ENCODE data around the gene MYOCOS. TPM values are rescaled to one million over a fixed set of nuclear protein-coding genes. Genes with fewer than 3 reads are reported as not detected.

Gene MYOCOS
- total RNA-seq, 2 experiments from 2014 or later, result 0.14 TPM; not detected in 1

GRCh38 chr1:171637928-171638576 is 16.0 kb downstream of the MYOCOS start:
- no peaks in the 10 kb centered on the region for H3K27me3 Mint-ChIP-seq
- H3K4me1 Mint-ChIP-seq (ENCODE audit: low read depth), result no peaks in the 10 kb centered on the region
- H3K27ac ChIP-seq (ENCODE audit: low read depth in 1 of 2, low read length in 2 of 2), result no peak overlapping the region
- H3K4me3 Mint-ChIP-seq, result no peak overlapping the region
- CTCF ChIA-PET, result no interaction called here
- no peaks in the 10 kb centered on the region for H3K9me3 Mint-ChIP-seq
- DNase-seq (no peak), ATAC-seq (ENCODE audit: poor library complexity) (no peak)
- peaks cover 0 to 6% of the 10 kb centered on the region in 2 experiments for H3K27me3 ChIP-seq (ENCODE audit: control insufficient read depth in 1 of 2, insufficient read depth in 2 of 2, low read length in 2 of 2)
- POLR2A ChIA-PET, result no interaction called here
- no peaks in the 10 kb centered on the region for H3K4me1 ChIP-seq (ENCODE audit: insufficient read depth, low read length)
- TF ChIP-seq CTCF (IDR thresholded peaks at IDR 0.05), result no peak
- no peaks in the 10 kb centered on the region for H3K36me3 Mint-ChIP-seq (ENCODE audit: low read depth)
- H3K4me3 ChIP-seq (ENCODE audit: low read length), result no peak overlapping the region
- H3K27ac Mint-ChIP-seq, result no peak overlapping the region
- no peaks in the 10 kb centered on the region for H3K36me3 ChIP-seq (ENCODE audit: insufficient read depth, low read length)
- H3K9me3 ChIP-seq (ENCODE audit: control insufficient read depth in 1 of 2, insufficient read depth in 1 of 2, low read length in 2 of 2), result no peaks in the 10 kb centered on the region
- intact Hi-C loops (cut with DNase I, micrococcal nuclease), result no loop called here

- peaks cover 6% of the 10 kb centered on the region for H3K4me1 ChIP-seq (ENCODE audit: insufficient read depth, low read length)
- ChIA-PET CTCF (interaction anchor here (0.7 kb wide), 1 partner anchor 19 kb away, joined by 3 read pairs; no protein-coding TSS in a partner anchor), POLR2A (no interaction called here)
- no peak overlapping the region for H3K27ac ChIP-seq (ENCODE audit: low read depth in 1 of 2, low read length in 2 of 2)
- no peak for DNase-seq
- H3K27me3 Mint-ChIP-seq, result no peaks in the 10 kb centered on the region
- no peaks in the 10 kb centered on the region for H3K36me3 Mint-ChIP-seq (ENCODE audit: low read depth)
- TF ChIP-seq CTCF (IDR thresholded peaks at IDR 0.05), result no peak
- no peaks in the 10 kb centered on the region for H3K9me3 ChIP-seq (ENCODE audit: control insufficient read depth in 1 of 2, insufficient read depth in 1 of 2, low read length in 2 of 2)
- H3K36me3 ChIP-seq (ENCODE audit: insufficient read depth, low read length), result no peaks in the 10 kb centered on the region
- no peak overlapping the region for H3K27ac Mint-ChIP-seq
- H3K4me3 Mint-ChIP-seq, result no peak overlapping the region
- no peak for ATAC-seq (ENCODE audit: poor library complexity)
- no peaks in the 10 kb centered on the region for H3K9me3 Mint-ChIP-seq
- no peak overlapping the region for H3K4me3 ChIP-seq (ENCODE audit: low read length)
- no peaks in the 10 kb centered on the region for H3K27me3 ChIP-seq (ENCODE audit: control insufficient read depth in 1 of 2, insufficient read depth in 2 of 2, low read length in 2 of 2)
- H3K4me1 Mint-ChIP-seq (ENCODE audit: low read depth), result peaks cover 7% of the 10 kb centered on the region
- intact Hi-C loops (cut with DNase I, micrococcal nuclease), result loop anchor here in 1 of 2 experiments (10.0 kb wide), 1 partner anchor 85 kb away; no protein-coding TSS in a partner anchor
These were observed 18.2 kb downstream of the MYOCOS start for GRCh38 chr1:171640225-171640624.

GRCh38 chr1:171641076-171641864 is 19.2 kb downstream of the MYOCOS start:
- POLR2A ChIA-PET, result no interaction called here
- Mint-ChIP-seq H3K27me3 (no peaks in the 10 kb centered on the region), H3K36me3 (ENCODE audit: low read depth) (no peaks in the 10 kb centered on the region), H3K4me1 (ENCODE audit: low read depth) (peaks cover 11% of the 10 kb centered on the region), H3K9me3 (no peaks in the 10 kb centered on the region), H3K4me3 (no peak overlapping the region), H3K27ac (no peak overlapping the region)
- H3K27me3 ChIP-seq (ENCODE audit: control insufficient read depth in 1 of 2, insufficient read depth in 2 of 2, low read length in 2 of 2), result no peaks in the 10 kb centered on the region
- CTCF ChIA-PET, result no interaction called here
- intact Hi-C loops (cut with DNase I, micrococcal nuclease), result loop anchor here in 1 of 2 experiments (10.0 kb wide), 1 partner anchor 84 kb away; no protein-coding TSS in a partner anchor
- H3K4me3 ChIP-seq (ENCODE audit: low read length), result no peak overlapping the region
- H3K4me1 ChIP-seq (ENCODE audit: insufficient read depth, low read length), result peaks cover 6% of the 10 kb centered on the region
- no peak for DNase-seq
- no peaks in the 10 kb centered on the region for H3K36me3 ChIP-seq (ENCODE audit: insufficient read depth, low read length)
- no peaks in the 10 kb centered on the region for H3K9me3 ChIP-seq (ENCODE audit: control insufficient read depth in 1 of 2, insufficient read depth in 1 of 2, low read length in 2 of 2)
- no peak for TF ChIP-seq CTCF (IDR thresholded peaks at IDR 0.05)
- ATAC-seq (ENCODE audit: poor library complexity), result no peak
- no peak overlapping the region for H3K27ac ChIP-seq (ENCODE audit: low read depth in 1 of 2, low read length in 2 of 2)
